ENCODE data around the gene MRPL46.

DNA sequence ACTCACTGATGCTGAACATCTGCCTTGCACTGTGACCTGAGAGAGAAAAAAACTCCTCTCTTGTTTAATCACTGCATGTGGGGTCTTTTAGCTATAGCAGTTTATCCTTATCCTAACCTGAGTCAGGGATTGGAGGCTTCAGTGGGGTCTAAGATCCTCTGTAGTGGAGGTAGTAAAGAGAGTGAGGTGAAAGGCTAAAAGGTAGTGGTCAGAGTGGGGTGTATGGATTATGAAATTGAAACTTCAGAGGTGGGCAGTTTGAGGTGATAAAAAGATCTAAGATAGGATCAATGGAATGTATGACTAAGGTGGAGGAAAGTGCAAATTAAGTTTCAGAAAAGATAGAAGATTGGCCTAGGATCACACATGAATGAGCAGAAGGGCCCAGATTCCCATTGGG, 42.8 kb upstream of the MRPL46 start:
- TF ChIP-seq POLR2AphosphoS5 (IDR thresholded peaks at IDR 0.05; ENCODE audit: low read depth, low read length) (no peak), FOXP2 (optimal IDR thresholded peaks at IDR 0.05; ENCODE audit: borderline replicate concordance, extremely low read depth, extremely low read length, insufficient read depth) (no peak), TAF1 (IDR thresholded peaks at IDR 0.05; ENCODE audit: borderline replicate concordance, insufficient read depth, low read length) (no peak)
- TF ChIP-seq, protein P1, sequence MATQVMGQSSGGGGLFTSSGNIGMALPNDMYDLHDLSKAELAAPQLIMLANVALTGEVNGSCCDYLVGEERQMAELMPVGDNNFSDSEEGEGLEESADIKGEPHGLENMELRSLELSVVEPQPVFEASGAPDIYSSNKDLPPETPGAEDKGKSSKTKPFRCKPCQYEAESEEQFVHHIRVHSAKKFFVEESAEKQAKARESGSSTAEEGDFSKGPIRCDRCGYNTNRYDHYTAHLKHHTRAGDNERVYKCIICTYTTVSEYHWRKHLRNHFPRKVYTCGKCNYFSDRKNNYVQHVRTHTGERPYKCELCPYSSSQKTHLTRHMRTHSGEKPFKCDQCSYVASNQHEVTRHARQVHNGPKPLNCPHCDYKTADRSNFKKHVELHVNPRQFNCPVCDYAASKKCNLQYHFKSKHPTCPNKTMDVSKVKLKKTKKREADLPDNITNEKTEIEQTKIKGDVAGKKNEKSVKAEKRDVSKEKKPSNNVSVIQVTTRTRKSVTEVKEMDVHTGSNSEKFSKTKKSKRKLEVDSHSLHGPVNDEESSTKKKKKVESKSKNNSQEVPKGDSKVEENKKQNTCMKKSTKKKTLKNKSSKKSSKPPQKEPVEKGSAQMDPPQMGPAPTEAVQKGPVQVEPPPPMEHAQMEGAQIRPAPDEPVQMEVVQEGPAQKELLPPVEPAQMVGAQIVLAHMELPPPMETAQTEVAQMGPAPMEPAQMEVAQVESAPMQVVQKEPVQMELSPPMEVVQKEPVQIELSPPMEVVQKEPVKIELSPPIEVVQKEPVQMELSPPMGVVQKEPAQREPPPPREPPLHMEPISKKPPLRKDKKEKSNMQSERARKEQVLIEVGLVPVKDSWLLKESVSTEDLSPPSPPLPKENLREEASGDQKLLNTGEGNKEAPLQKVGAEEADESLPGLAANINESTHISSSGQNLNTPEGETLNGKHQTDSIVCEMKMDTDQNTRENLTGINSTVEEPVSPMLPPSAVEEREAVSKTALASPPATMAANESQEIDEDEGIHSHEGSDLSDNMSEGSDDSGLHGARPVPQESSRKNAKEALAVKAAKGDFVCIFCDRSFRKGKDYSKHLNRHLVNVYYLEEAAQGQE (IDR thresholded peaks at IDR 0.05; ENCODE audit: insufficient read depth in 1 of 2, low read depth in 2 of 2, low read length in 2 of 2) = no peak

Data from PFSK-1 (cell line).